ENCODE measurements around the gene RIMS1.
A peak's percentile ranks its signal among the peaks of the same experiment; 100 is the strongest.

RIMS1 gene

GRCh38 chr6:72363844-72364740 is 477.7 kb downstream of the RIMS1 start:
- DNase-seq = no peak

GRCh38 chr6:72365773-72366172 is 479.4 kb downstream of the RIMS1 start:
- no peak for DNase-seq

DNA sequence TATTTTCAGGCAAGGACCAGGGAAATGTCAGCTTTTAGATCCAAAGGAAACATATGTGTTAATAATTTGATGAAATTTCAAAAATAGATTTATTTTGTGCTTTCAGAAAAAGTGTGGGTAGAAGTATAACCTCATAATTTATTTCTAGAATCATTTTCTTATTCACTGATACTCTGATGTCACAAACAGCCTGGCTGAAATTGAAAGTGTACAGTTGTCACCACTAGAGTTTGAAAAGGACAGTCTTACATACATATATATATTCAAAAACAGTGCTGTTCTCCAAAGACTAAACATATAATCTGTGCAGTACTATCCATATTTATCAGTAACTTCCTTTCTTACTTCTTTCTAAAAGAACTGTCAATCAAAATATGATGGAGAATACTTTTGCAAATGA is 481.1 kb downstream of the RIMS1 start:
- DNase-seq = no peak

- DNase-seq = no peak
These were observed 485.1 kb downstream of the RIMS1 start for GRCh38 chr6:72371473-72371872.

DNA sequence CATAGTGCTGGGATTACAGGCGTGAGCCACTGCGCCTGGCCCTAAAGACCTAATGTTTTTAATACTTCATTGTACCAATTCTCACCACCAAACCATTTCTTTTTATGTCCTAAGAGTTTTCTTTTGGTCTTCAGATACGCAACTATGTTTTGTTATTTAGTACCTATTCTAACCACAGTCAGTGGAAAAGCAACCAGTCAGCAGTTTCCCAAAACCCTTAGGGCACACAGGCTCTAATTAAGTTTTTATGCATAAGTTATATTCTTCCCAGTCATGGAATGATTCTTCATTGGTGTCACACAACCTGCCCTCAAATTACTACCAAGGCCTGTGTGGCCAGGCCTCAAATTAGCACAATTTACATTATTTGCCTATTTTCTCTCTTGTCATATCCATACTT is 487.8 kb downstream of the RIMS1 start:
- DNase-seq = no peak

- no peak for DNase-seq
These were observed 488.5 kb downstream of the RIMS1 start for GRCh38 chr6:72374857-72375256.

DNA sequence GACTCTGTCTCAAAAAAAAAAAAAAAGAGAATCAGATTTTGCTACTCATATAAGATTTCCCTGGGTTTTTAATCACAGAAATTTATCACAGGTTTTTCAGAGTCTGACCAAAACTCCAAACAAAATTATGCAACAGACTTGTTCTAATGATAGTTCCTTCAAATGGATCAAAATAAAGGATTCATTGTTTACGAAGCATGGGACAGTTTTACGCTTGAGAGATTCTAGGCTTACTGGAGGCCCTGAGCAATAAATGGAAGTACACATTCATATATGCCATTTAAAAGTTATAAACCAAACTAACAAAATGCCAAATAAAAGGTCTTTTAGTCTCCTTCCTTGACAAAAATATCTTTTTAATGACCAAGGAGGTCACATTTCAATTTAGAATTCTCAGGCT is 490.4 kb downstream of the RIMS1 start:
- DNase-seq = no peak

DNA sequence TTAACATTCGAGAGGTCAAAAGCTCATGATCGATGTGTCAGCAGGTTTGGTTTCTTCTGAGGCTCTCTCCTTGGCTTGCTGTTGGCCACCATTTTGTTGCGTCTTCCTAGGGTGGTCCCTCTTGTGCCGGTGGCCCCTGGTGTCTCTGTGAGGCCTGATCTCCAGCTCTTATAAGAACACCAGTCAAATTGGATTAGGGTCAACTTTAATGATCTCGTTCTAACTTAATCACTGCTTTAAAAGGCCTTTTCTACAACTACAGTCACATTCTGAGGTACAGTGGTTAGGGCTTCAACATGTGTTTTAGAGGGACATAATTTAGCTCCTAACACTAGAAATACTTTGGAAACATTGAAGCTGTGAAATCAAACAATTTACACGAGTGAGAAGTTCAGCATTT is 494.7 kb downstream of the RIMS1 start:
- no peak for DNase-seq

DNA sequence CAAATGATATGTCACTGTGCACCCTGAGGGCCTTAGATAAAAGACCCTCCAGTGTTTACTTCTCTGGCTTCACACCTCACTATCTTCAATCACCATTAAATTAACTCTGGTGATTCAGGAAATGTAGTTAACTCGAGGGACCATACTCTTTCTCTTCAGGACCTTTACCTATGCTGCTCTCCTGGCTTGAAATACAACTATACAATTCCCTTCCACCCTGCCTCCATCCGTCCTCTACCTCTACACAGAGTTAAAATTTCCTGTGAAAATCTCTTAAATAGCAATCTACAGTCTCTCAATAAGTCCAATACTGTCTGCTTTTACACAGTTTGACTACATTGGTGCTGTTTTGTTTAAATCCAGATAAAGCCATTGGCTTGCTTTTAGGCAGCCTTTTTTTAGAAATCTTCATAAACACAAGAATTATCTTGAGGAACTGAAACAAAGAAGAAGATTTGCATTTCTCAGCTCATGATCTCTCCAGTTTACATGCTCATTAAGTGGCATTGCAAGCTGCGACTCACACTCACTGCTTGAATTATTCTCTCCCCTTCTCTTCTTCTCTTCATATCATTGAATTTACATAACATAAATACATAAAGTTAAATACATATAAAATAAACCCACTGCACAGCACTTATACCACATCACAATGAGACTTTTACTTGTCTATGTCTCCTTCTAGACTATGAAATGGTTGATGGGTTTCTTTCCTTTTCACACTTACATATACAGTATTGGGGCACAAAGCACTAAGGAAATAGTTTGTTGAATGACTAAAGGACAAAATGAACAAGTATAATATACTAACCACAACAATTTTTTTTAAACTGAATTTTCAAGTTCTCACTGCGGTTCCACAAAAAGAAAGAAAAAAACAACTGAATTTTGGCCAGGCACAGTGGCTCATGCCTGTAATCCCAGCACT is 496.5 kb downstream of the RIMS1 start:
- DNase-seq = no peak

GRCh38 chr6:72386324-72386723 is 500.0 kb downstream of the RIMS1 start:
- no peak for DNase-seq

GRCh38 chr6:72389698-72390097 is 503.3 kb downstream of the RIMS1 start:
- DNase-seq = no peak

GRCh38 chr6:72390548-72390947 is 504.2 kb downstream of the RIMS1 start:
- no peak for DNase-seq

DNA sequence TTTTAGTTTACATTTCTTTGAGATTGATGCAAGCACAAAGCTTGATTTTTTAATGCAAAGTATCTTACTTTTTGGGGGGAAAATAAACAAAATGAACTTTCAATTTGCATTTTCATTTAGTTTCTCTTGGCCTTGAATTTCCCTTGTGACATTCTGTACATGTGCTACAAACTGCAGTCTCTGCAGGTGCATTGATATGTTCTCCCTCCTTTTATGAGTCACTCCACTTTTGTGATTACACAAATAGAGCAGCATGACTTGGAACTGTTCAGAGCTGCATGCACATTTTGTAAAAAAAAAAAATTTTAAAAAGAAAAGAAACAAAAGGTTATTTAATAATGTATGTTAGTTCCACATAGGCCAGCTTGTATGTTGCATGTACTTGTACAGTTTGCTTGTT is 515.5 kb downstream of the RIMS1 start:
- no peak for DNase-seq

DNA sequence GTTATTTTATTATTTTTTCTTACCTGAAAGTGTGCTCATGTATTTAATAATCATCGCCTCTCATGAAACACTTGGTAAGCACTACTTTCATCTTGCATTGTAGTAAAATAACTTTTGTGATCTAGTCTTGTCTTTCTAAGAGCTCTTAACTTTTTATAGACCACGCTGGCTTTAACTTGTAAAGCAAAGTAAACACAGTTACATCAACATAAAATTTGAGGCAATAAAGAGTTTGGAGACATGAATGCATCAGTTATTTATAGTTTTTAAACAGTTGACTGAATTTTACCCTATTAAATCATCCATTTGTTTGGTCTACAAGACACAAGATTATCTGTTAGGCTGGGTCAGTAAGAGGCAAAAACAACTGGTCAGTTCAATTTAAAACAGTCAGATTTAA is 517.1 kb downstream of the RIMS1 start:
- no peak for DNase-seq

GRCh38 chr6:72406517-72406916 is 520.2 kb downstream of the RIMS1 start:
- no peak for DNase-seq

GRCh38 chr6:72410769-72411168 is 524.4 kb downstream of the RIMS1 start:
- DNase-seq = no peak

- peak in 1 of 2 experiments; percentile 14 for DNase-seq
These were observed 525.7 kb downstream of the RIMS1 start for GRCh38 chr6:72411872-72412708.

DNA sequence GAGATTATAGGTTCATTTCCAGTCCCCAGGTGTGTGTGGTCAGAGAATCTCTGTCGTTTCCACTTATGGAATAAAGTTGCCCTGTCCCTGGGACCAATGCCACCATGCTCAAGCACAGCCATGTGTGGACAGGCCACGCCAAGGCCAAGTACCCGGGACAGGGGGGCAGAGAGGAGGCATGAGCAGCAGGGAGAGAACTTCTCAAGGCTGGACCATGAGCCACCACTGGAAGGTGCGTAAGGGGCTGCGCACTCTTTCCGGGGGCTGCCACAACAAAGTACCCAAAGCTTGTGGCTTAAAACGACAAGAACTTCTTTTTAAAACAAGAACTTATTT is 526.3 kb downstream of the RIMS1 start:
- DNase-seq = no peak

DNA sequence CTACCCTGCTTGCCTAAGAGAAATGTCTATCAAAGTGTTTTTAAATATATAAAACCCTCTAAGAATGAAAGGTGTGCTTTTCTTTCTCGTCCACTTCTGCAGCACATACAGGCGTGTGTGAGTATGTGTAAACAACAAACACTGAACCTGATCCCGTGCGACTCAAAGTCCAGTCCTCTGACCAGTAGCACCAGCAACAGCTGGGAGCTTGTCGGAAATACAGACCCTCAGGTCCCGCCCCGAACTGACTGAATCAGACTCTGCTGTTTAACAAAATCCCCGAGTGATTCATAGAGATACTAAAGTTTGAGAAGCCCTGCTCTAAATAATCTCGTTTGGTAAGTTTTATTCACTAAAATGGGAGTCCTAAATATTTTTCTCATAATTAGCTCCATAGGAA is 527.5 kb downstream of the RIMS1 start:
- DNase-seq = no peak

- no peak for DNase-seq
These were observed 528.3 kb downstream of the RIMS1 start for GRCh38 chr6:72414657-72415056.

GRCh38 chr6:72416744-72417465 is 530.6 kb downstream of the RIMS1 start:
- no peak for DNase-seq

DNA sequence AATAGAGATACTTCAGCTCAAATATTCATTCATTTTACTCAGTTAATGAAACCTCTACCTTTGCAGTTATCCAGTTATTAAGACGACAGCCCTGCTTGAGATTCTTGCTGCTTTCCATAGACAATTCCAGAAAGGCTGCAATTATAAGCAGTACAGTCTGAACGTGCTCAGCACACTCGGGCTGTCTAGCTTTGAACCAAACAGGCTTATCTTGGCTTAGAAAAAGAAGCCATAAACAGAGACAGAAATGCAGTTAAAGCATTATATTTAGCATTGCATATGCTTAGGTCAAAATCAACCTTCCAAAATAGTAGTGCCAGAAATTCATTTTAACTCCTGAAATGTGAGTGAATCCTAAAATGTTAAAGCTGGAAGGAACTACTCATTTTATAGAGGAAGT is 531.4 kb downstream of the RIMS1 start:
- no peak for DNase-seq

Measured in cerebellar nuclear complex (tissue), 1 donor.